ENCODE data around the gene BCAS1.

Gene BCAS1

DNA sequence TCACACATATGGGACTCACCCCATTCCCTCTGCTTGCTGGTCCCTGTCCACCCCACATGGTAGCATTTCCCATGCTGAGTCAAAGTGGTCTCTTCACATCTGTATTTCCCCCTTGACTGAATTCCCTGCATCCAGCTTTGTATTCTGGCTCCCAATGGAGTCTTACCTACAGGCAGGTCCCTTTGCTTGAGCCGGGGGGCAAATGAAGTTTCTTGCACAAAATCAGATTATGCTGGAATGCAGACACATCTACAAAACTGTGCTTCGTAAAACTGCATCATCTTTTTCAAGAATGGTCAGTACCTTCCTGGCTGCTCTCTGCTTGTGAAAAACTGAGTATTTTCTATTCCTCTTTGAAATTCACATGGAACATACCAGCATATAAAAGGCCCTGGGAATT lies 32.1 kb upstream of the BCAS1 start:
- Histone ChIP-seq H3K9me3 (ENCODE audit: insufficient read depth, low read length) (no peaks in the 10 kb centered on the region), H3K36me3 (ENCODE audit: insufficient read depth, insufficient read length, low read length) (no peaks in the 10 kb centered on the region), H3K4me1 (ENCODE audit: insufficient read depth, insufficient read length) (no peaks in the 10 kb centered on the region), H3K9ac (ENCODE audit: insufficient read length, low read depth) (no peak overlapping the region), H3K4me3 (ENCODE audit: insufficient read length, low read depth) (no peak overlapping the region), H3K27me3 (ENCODE audit: insufficient read depth, insufficient read length) (no peaks in the 10 kb centered on the region)
- DNase-seq (ENCODE audit: low read depth, low spot score), result no peak
- no peak for TF ChIP-seq SUZ12 (IDR thresholded peaks at IDR 0.05; ENCODE audit: extremely low read depth, insufficient read depth, insufficient read length)
- TF ChIP-seq ZNF274 (IDR thresholded peaks at IDR 0.05; ENCODE audit: low read depth, low read length), result no peak
- no peak for TF ChIP-seq YY1 (IDR thresholded peaks at IDR 0.05; ENCODE audit: insufficient read depth, insufficient read length)

DNA sequence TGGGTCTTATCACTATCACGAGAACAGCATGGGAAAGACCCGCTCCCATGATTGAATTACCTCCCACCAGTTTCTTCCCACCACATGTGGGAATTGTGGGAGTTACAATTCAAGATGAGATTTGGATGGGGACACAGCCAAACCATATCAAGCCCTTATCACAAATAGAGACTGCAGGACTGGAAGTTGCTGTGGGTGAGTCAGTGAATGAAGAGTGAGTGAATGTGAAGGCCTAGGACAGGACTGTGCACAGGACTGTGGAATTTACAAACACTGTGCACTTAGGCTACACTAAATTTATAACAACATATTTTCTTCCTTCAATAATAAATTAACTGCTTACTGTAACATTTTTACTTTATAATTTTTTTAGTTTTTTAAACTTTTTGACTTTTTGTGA lies 30.2 kb upstream of the BCAS1 start:
- no peaks in the 10 kb centered on the region for H3K36me3 ChIP-seq (ENCODE audit: insufficient read depth, insufficient read length, low read length)
- H3K4me3 ChIP-seq (ENCODE audit: insufficient read length, low read depth), result no peak overlapping the region
- no peak for TF ChIP-seq ZNF274 (IDR thresholded peaks at IDR 0.05; ENCODE audit: low read depth, low read length)
- no peak for TF ChIP-seq SUZ12 (IDR thresholded peaks at IDR 0.05; ENCODE audit: extremely low read depth, insufficient read depth, insufficient read length)
- no peak for TF ChIP-seq YY1 (IDR thresholded peaks at IDR 0.05; ENCODE audit: insufficient read depth, insufficient read length)
- H3K27me3 ChIP-seq (ENCODE audit: insufficient read depth, insufficient read length), result no peaks in the 10 kb centered on the region
- no peaks in the 10 kb centered on the region for H3K9me3 ChIP-seq (ENCODE audit: insufficient read depth, low read length)
- H3K9ac ChIP-seq (ENCODE audit: insufficient read length, low read depth), result no peak overlapping the region
- H3K4me1 ChIP-seq (ENCODE audit: insufficient read depth, insufficient read length), result no peaks in the 10 kb centered on the region
- DNase-seq (ENCODE audit: low read depth, low spot score), result no peak

DNA sequence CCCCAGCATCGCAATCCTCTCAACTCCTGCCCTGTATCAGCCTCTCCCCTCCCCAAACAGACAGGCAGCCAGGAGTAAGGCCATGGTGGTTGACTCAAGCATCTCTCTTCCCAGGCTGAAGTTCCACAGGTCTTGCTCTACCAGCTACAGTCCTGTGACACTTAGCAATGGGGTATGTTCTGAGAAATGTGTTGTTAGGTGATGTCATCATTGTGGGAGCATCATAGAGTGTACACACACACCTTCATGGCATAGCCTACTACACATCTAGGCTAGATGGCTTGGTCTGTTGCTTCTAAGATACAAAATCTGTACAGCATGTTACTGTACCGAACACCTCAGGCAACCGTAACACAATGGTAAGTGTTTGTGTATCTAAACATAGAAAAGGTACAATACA lies 29.5 kb upstream of the BCAS1 start:
- TF ChIP-seq SUZ12 (IDR thresholded peaks at IDR 0.05; ENCODE audit: extremely low read depth, insufficient read depth, insufficient read length) (no peak), ZNF274 (IDR thresholded peaks at IDR 0.05; ENCODE audit: low read depth, low read length) (no peak)
- H3K27me3 ChIP-seq (ENCODE audit: insufficient read depth, insufficient read length), result no peaks in the 10 kb centered on the region
- DNase-seq (ENCODE audit: low read depth, low spot score), result no peak
- no peaks in the 10 kb centered on the region for H3K9me3 ChIP-seq (ENCODE audit: insufficient read depth, low read length)
- no peak overlapping the region for H3K9ac ChIP-seq (ENCODE audit: insufficient read length, low read depth)
- H3K36me3 ChIP-seq (ENCODE audit: insufficient read depth, insufficient read length, low read length), result no peaks in the 10 kb centered on the region
- no peak overlapping the region for H3K4me3 ChIP-seq (ENCODE audit: insufficient read length, low read depth)
- H3K4me1 ChIP-seq (ENCODE audit: insufficient read depth, insufficient read length), result no peaks in the 10 kb centered on the region

DNA sequence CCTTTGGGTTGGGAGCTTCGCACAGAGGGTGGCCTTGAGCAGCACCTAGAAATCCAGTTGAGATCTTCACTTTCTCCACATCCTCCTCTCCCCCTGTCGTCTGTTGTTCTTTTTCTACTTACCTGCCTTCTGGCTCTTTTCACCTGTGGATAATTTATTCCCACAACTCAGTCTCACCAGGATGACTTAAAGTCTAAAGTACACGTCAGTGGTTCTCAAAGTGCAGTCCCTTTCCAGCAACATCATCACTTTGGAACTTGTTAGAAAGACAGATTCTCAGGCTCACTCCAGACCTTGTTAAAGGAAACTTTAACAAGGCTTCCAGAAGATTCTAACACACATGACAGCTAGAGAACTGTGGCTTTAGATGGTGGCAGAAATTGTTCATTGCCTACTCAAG lies 27.7 kb upstream of the BCAS1 start:
- no peak for TF ChIP-seq YY1 (IDR thresholded peaks at IDR 0.05; ENCODE audit: insufficient read depth, insufficient read length)
- no peak for TF ChIP-seq SUZ12 (IDR thresholded peaks at IDR 0.05; ENCODE audit: extremely low read depth, insufficient read depth, insufficient read length)
- H3K4me3 ChIP-seq (ENCODE audit: insufficient read length, low read depth), result no peak overlapping the region
- H3K36me3 ChIP-seq (ENCODE audit: insufficient read depth, insufficient read length, low read length), result no peaks in the 10 kb centered on the region
- H3K9me3 ChIP-seq (ENCODE audit: insufficient read depth, low read length), result no peaks in the 10 kb centered on the region
- no peak for DNase-seq (ENCODE audit: low read depth, low spot score)
- no peaks in the 10 kb centered on the region for H3K4me1 ChIP-seq (ENCODE audit: insufficient read depth, insufficient read length)
- H3K9ac ChIP-seq (ENCODE audit: insufficient read length, low read depth), result no peak overlapping the region
- no peaks in the 10 kb centered on the region for H3K27me3 ChIP-seq (ENCODE audit: insufficient read depth, insufficient read length)

DNA sequence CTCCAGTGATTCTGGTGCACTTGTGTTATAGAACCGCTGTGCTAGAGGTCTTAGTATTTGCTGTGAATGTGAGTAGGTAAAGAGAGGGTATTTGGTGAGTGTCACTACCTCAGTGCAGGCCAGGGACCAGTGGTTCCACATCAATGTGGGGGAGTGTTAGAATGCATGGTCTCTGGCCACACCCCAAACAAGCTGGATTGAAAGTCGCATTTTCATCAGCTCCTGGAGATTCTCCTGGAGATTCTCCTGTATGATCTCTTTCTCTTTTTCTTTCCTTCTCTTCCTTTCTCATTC lies 26.8 kb upstream of the BCAS1 start:
- Histone ChIP-seq H3K36me3 (ENCODE audit: insufficient read depth, insufficient read length, low read length) (no peaks in the 10 kb centered on the region), H3K4me1 (ENCODE audit: insufficient read depth, insufficient read length) (no peaks in the 10 kb centered on the region), H3K4me3 (ENCODE audit: insufficient read length, low read depth) (no peak overlapping the region), H3K9ac (ENCODE audit: insufficient read length, low read depth) (no peak overlapping the region), H3K9me3 (ENCODE audit: insufficient read depth, low read length) (no peaks in the 10 kb centered on the region), H3K27me3 (ENCODE audit: insufficient read depth, insufficient read length) (no peaks in the 10 kb centered on the region)
- TF ChIP-seq YY1 (IDR thresholded peaks at IDR 0.05; ENCODE audit: insufficient read depth, insufficient read length) (no peak), ZNF274 (IDR thresholded peaks at IDR 0.05; ENCODE audit: low read depth, low read length) (no peak), SUZ12 (IDR thresholded peaks at IDR 0.05; ENCODE audit: extremely low read depth, insufficient read depth, insufficient read length) (no peak)
- DNase-seq (ENCODE audit: low read depth, low spot score), result no peak

DNA sequence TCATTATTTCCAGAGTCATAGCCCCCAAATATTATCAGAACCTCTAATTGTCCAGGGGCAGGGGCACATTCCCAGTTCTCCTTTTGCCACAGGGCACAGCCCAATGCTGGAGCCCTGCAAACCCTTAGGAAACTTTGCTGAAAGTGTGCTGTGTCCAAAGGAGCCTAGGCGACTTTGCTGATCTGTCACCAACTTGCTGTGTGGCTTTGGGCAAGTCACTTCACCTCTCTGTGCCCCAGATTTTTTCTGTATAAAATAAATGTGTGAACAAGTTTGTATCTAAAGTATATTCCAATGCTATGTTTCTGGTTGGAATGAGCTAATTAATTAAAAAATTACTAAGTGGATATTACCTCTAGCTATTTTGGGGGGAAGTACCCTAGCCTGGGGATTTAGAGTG lies 25.4 kb upstream of the BCAS1 start:
- Histone ChIP-seq H3K4me1 (ENCODE audit: insufficient read depth, insufficient read length) (no peaks in the 10 kb centered on the region), H3K36me3 (ENCODE audit: insufficient read depth, insufficient read length, low read length) (no peaks in the 10 kb centered on the region), H3K9me3 (ENCODE audit: insufficient read depth, low read length) (no peaks in the 10 kb centered on the region), H3K27me3 (ENCODE audit: insufficient read depth, insufficient read length) (no peaks in the 10 kb centered on the region), H3K4me3 (ENCODE audit: insufficient read length, low read depth) (no peak overlapping the region), H3K9ac (ENCODE audit: insufficient read length, low read depth) (no peak overlapping the region)
- no peak for DNase-seq (ENCODE audit: low read depth, low spot score)
- TF ChIP-seq SUZ12 (IDR thresholded peaks at IDR 0.05; ENCODE audit: extremely low read depth, insufficient read depth, insufficient read length), result no peak
- TF ChIP-seq ZNF274 (IDR thresholded peaks at IDR 0.05; ENCODE audit: low read depth, low read length), result no peak
- no peak for TF ChIP-seq YY1 (IDR thresholded peaks at IDR 0.05; ENCODE audit: insufficient read depth, insufficient read length)

DNA sequence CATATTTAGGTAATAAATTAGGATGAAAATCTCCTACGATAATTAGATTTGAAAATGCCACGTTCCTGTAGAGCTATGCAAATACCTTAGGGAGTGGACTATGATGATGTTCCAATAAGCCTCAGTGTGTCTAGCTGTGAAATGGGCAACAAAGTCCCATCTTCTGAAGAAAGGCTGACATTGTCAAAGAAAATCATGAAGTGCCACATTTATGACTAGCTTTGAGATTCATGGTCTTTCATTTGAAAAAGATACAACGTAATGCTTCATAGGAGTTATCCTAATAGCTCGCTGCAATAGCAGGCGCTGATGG lies 23.8 kb upstream of the BCAS1 start:
- Histone ChIP-seq H3K36me3 (ENCODE audit: insufficient read depth, insufficient read length, low read length) (no peaks in the 10 kb centered on the region), H3K9ac (ENCODE audit: insufficient read length, low read depth) (no peak overlapping the region), H3K27me3 (ENCODE audit: insufficient read depth, insufficient read length) (no peaks in the 10 kb centered on the region), H3K4me1 (ENCODE audit: insufficient read depth, insufficient read length) (no peaks in the 10 kb centered on the region), H3K9me3 (ENCODE audit: insufficient read depth, low read length) (no peaks in the 10 kb centered on the region), H3K4me3 (ENCODE audit: insufficient read length, low read depth) (no peak overlapping the region)
- DNase-seq (ENCODE audit: low read depth, low spot score), result no peak
- TF ChIP-seq SUZ12 (IDR thresholded peaks at IDR 0.05; ENCODE audit: extremely low read depth, insufficient read depth, insufficient read length), result no peak
- no peak for TF ChIP-seq ZNF274 (IDR thresholded peaks at IDR 0.05; ENCODE audit: low read depth, low read length)
- no peak for TF ChIP-seq YY1 (IDR thresholded peaks at IDR 0.05; ENCODE audit: insufficient read depth, insufficient read length)

Measured in NT2/D1 (cell line).